Measurements from ENCODE around the gene MTX1.

DNA sequence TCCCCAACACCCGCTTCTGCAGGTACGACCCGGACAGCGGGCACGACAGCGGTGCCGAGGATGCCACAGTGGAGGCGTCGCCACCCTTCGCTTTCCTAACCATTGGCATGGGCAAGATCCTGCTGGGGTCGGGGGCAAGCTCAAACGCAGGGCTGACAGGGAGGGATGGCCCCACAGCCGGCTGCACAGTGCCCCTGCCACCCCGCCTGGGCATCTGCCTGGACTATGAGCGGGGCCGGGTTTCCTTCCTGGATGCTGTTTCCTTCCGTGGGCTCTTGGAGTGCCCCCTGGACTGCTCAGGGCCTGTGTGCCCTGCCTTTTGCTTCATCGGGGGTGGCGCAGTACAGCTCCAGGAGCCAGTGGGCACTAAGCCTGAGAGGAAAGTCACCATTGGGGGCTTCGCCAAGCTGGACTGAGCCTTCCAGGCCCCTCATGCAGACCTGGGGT lies 24.7 kb upstream of the MTX1 start:
- TF ChIP-seq, protein P1, sequence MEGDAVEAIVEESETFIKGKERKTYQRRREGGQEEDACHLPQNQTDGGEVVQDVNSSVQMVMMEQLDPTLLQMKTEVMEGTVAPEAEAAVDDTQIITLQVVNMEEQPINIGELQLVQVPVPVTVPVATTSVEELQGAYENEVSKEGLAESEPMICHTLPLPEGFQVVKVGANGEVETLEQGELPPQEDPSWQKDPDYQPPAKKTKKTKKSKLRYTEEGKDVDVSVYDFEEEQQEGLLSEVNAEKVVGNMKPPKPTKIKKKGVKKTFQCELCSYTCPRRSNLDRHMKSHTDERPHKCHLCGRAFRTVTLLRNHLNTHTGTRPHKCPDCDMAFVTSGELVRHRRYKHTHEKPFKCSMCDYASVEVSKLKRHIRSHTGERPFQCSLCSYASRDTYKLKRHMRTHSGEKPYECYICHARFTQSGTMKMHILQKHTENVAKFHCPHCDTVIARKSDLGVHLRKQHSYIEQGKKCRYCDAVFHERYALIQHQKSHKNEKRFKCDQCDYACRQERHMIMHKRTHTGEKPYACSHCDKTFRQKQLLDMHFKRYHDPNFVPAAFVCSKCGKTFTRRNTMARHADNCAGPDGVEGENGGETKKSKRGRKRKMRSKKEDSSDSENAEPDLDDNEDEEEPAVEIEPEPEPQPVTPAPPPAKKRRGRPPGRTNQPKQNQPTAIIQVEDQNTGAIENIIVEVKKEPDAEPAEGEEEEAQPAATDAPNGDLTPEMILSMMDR (IDR thresholded peaks at IDR 0.05 in 4 of 5, conservative IDR thresholded peaks at IDR 0.05 in 1 of 5), result no peak
- no peak for TF ChIP-seq POLR2A (IDR thresholded peaks at IDR 0.05)

Data from gastrocnemius medialis (tissue), 4 donors.